Sciatic nerve (tissue), 2 donors: ENCODE measurements around the gene GPATCH2L. TPM values are rescaled to one million over a fixed set of nuclear protein-coding genes. Genes with fewer than 3 reads are reported as not detected.

Experiments used
- ATAC-seq: fragments of 200-7000 bp; cut with Tn5 transposase; one replicate; pipeline ENCODE4 v1.9.1; 2020; ENCODE audit warnings: mild to moderate bottlenecking, moderate library complexity
- DNase-seq: peaks from one replicate; pipeline ENCODE4 v3.0.0-alpha.2; 2020; ENCODE audit warnings: low spot score
- intact Hi-C: fragments of 100-400 bp; cut with DNase I; formaldehyde crosslinking; loops from one replicate; pipeline ENCODE4 v1.14.2; 2022
- total RNA-seq: library from RNA; stranded (reverse); fragmentation: NEBNext Ultra II Directional; extraction: Animal tissue kit (Norgen Biotek cat#: 25700); gene quantifications from one replicate; pipeline ENCODE4 v1.2.1, GENCODE V29; 2021
- donor health status: DM: no; HTN: no; CAD: no.
- donor health status: DM: no; HTN: no; CAD: no.

GPATCH2L gene
- total RNA-seq = 59.8 TPM

DNA sequence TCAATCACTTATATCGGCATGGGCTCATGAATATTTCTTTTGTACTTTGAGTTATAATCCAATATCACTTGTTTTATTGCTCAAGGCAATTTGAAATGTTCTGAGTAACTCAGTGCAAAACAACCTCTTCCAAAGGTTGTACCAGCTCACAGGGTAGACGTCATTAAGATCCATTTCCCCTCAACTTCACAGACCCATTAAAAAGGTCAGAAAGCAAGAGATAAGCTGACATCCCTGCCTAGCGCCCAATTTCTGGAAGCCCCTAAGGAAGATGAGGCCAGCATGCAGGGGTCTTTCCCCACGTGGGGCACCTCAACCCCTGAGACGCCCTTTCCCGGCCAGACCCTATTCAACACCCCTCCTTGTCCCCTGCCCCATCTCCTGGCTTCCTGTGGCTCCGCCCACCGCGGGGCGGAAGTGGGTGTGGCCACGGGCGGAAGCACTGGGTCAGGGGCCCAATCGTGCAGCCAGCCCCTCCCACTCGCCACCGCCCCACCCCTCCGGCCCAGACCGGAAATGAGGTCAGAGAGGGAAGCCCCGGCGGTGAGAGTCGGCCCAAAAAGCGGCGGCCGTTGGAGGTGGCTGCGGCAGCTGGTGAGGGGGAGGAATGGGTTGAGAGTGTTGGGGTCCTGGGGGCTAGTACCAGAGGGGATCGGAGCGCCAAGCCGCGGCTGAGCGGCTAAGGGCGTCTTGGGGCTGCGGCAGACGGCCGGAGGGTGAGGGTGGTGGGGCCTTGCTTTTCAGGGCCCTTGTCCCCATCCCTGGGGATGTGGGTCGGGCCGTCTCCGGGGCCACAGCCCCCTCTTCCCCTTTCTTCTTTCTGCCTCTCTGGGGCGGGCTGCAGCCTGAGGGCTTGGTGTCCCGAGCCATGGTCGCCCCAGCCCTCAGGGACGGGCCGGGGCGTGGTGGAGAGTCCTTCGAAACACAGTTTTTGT, at the start of gene GPATCH2L:
Gene GPATCH2L, plus strand, starts transcription at position 525 of the 935 bp plus-strand sequence. CDS start 2,442 bp downstream, outside the sequence.
- ATAC-seq = peak; percentile 100
- peak; percentile 98 for DNase-seq
- intact Hi-C loops = no loop called here

DNA sequence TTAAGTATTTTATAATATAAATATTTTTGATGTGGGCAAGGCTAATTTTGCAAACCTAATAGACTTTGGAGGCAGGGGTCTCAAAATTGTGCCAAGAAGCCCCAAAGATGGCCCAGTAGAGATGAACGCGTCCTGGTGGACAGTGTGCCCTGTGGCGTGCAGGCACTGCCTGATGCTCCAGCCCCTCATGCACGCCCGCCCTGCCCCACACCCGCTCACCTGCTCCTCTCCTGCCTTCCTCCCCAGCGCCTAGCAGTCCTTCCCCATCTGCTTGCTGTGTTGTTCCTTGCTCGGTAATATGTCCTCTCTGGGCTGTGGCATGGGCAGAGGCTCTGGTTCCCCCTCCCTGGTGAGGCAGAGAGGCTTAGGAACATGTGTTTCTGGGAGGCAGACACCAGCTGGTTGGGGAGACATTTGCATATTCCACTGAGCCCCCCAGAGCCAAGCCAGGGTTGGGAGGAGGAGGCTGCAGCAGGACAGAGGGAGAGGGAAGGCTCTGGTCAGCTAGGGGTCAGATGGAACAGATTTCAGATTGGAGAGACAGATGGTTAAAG, 46.8 kb upstream of the GPATCH2L start:
- ATAC-seq = no peak
- intact Hi-C loops = no loop called here
- no peak for DNase-seq

DNA sequence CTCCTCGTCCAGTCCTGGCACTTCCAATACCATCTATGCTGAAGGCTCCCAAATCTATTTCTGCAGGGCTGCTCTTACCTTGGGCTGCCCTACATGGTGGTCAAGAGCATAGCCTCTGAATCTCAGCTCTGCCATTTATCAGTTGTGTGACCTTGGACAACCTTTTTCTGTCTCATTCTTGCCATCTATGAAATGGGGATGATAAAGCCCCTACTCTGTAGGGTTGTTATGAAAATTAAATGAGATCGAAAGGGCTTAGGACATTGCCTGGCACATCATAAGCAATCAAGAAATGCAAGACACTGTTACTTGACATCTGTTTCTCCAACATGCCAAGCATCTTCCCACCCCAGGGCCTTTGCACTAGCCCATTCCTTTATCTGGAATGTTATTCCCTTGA, 45.5 kb upstream of the GPATCH2L start:
- DNase-seq (no peak), ATAC-seq (no peak)
- intact Hi-C loops = no loop called here

GRCh38 chr14:76109087-76109880, 42.4 kb upstream of the GPATCH2L start:
- no peak for DNase-seq

DNA sequence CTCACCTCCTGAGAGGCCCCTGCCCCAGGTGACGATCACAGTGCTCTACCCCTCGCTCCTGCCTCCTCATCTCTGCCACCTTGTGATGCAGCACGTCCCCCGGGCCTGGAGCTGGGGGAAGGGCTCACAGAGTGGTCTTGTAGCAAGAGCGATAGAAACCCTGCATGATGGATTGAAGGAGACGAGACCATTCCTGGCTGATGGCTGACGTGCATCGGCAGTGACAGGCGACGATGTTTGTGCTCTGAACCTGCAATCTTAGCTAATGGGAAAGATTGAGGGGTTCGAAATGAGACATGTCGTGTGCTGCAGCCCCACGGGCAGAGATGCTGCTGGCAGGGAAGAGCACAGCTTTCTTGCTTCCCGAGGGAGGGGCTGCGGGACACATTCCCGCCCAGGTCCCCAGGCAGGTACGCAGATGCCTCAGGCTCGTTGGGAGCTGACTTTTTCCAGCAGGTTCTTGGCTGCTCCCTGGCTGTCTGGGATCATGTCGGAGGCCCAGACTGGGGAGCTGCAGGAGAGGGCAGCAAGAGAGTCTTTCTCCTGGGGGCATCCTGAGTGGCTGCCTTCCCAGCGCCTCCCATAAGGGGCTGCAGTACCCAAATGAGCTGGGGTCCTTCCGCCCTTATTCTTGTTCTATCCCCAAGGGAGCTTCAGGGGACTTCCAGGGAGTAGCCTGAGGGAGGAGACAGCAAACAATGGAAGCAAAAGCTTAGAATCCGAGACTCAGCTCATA, 38.7 kb upstream of the GPATCH2L start:
- ATAC-seq = no peak
- DNase-seq = no peak
- intact Hi-C loops = no loop called here

More at GRCh38 chr14:76109087-76109880, 42.4 kb upstream of the GPATCH2L start:
- intact Hi-C loops = no loop called here
- ATAC-seq = peak; percentile 90

- DNase-seq (no peak), ATAC-seq (no peak)
- intact Hi-C loops = no loop called here
Observed at GRCh38 chr14:76113691-76114090, 38.0 kb upstream of the GPATCH2L start.

- intact Hi-C loops = no loop called here
- ATAC-seq = no peak
- DNase-seq = no peak
Observed at GRCh38 chr14:76115010-76115422, 36.7 kb upstream of the GPATCH2L start.

GRCh38 chr14:76117789-76118484, 33.8 kb upstream of the GPATCH2L start:
- intact Hi-C loops = no loop called here
- no peak for ATAC-seq
- DNase-seq = no peak

GRCh38 chr14:76118594-76118993, 33.1 kb upstream of the GPATCH2L start:
- no peak for DNase-seq
- intact Hi-C loops = no loop called here
- no peak for ATAC-seq

DNA sequence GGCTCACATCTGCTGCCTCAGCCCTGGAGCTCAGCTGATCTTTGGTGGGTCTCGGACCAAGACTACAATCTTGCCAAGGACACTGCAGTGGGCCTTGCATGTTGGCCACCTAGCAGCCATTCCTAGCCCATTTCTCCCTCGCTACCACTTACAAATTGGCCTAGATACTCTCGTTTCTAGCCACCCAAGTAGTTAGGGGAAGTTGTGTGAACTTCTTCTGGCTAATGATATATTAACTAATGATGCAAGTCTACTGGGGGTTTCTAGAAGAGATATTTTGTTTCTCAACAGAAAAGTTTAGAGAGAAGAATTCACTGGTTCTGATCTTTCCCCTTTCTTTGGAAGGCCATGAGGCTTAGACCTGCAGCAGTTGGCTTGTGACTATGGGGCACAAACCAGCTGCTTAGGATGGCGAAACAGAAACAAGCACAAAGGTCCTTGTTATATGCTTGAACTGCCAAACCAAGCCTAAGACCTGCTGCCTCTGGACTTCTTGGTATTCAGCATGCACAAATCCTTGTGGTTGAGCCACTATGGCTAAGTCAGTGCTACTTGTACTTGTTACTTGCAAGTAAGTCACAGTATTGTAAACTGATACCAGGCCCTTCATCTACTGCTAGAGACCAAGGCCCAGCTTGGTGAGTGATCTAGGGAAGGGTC, 30.5 kb upstream of the GPATCH2L start:
- no peak for ATAC-seq
- no peak for DNase-seq

GRCh38 chr14:76123426-76124225, 28.1 kb upstream of the GPATCH2L start:
- intact Hi-C loops = no loop called here
- no peak for DNase-seq
- ATAC-seq = no peak

More for the DNA sequence above, 30.5 kb upstream of the GPATCH2L start:
- intact Hi-C loops = no loop called here

GRCh38 chr14:76125511-76125910, 26.2 kb upstream of the GPATCH2L start:
- DNase-seq (no peak), ATAC-seq (no peak)
- intact Hi-C loops = no loop called here

DNA sequence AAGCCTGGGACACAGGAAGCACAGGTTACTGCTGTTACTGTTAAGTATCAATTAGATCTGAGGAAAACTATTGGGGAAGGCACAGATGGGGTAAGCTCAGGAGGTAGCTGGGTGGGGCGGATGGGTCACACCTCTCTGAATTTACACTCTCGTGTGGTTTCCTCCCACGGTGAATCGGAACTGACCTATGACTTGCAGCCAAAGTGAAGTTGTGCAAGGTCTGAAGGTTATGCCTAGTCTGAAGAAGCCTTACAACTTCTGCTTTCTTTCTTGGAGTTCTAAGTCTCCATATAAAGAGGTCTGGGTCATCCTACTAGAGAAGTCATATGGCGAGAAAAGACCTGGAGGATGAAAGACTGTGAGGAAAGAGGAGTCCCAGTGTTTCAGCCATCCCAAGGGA, 25.6 kb upstream of the GPATCH2L start:
- DNase-seq (no peak), ATAC-seq (no peak)
- intact Hi-C loops = no loop called here

GRCh38 chr14:76129851-76130576, 21.7 kb upstream of the GPATCH2L start:
- no peak for ATAC-seq
- DNase-seq = peak; percentile 5
- intact Hi-C loops = no loop called here

- ATAC-seq (no peak), DNase-seq (no peak)
- intact Hi-C loops = no loop called here
Observed at GRCh38 chr14:76131071-76131965, 20.4 kb upstream of the GPATCH2L start.

DNA sequence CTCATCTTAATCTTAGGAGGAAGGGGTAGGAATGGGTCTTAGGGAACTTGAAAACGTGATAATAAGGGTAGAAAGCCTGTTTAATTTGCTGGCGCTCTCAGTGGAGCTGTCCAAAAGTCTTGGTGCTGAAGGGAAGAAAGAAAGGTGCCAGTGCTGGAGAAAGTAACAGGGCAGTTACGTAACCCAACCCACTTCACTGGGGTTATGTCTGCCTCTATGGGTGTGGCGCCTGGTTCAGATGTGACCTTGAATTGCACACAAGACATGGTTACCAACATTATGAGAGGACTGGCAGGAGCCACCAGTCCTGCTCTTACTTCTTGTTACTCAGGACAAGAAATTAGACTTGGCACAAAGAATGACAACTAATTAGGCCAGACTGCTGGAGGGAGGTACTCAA, 18.6 kb upstream of the GPATCH2L start:
- DNase-seq = no peak
- intact Hi-C loops = no loop called here
- no peak for ATAC-seq
